ENCODE measurements around the gene PRRX1.

Gene PRRX1

GRCh38 chr1:170720661-170721060, 56.7 kb downstream of the PRRX1 start:
- DNase-seq (ENCODE audit: low read depth) = no peak

- no peak for DNase-seq (ENCODE audit: low read depth)
Measured at GRCh38 chr1:170721621-170722020, 57.7 kb downstream of the PRRX1 start.

- no peak for DNase-seq (ENCODE audit: low read depth)
Measured at GRCh38 chr1:170723518-170723917, 59.6 kb downstream of the PRRX1 start.

GRCh38 chr1:170725326-170725725, 61.4 kb downstream of the PRRX1 start:
- no peak for DNase-seq (ENCODE audit: low read depth)

DNA sequence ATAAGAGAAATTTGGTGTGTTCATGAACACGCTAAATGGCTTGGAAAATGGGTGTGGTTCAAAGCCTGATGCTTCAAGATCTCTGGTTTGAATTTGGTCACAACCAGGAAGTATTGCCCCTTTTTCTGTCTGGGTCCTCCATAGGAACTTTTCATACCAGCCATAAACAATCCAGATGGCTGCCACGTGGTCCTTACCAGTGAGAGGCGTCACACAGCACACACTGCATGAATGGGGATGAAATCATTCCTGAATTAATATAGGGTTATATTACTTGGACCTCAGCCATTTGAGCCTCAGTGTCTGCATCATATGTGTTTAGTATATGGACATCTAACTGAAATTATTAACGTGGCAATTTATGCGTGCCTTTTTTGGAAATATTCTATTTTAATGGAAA, 64.0 kb downstream of the PRRX1 start:
- peak; percentile 41 for DNase-seq (ENCODE audit: low read depth)

GRCh38 chr1:170729225-170730002, 65.5 kb downstream of the PRRX1 start:
- peak; percentile 84 for DNase-seq (ENCODE audit: low read depth)

DNA sequence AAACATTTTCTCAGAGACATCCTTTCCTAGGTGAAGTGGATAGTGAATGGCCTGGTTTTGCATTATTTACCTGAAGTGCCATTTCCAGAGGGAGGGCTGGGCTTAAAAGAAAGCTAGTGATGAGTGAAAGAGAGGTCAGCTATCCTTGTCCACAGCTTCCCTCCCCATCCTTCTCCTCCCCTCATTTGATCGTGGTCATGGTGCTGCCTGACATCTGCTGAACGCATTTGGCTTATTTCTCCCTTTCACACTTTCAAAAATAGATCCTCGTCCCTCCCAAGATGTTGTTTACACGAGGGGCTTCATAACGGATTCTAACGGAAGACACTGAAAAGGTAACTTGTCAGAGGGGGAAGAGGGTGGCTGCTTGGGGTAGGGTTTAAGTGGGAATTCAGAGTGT, 66.1 kb downstream of the PRRX1 start:
- no peak for DNase-seq (ENCODE audit: low read depth)

GRCh38 chr1:170730438-170730837, 66.5 kb downstream of the PRRX1 start:
- DNase-seq (ENCODE audit: low read depth) = no peak

GRCh38 chr1:170731566-170732251, 67.8 kb downstream of the PRRX1 start:
- DNase-seq (ENCODE audit: low read depth) = no peak

- DNase-seq (ENCODE audit: low read depth) = peak; percentile 83
Measured at GRCh38 chr1:170732252-170732588, 68.3 kb downstream of the PRRX1 start.

DNA sequence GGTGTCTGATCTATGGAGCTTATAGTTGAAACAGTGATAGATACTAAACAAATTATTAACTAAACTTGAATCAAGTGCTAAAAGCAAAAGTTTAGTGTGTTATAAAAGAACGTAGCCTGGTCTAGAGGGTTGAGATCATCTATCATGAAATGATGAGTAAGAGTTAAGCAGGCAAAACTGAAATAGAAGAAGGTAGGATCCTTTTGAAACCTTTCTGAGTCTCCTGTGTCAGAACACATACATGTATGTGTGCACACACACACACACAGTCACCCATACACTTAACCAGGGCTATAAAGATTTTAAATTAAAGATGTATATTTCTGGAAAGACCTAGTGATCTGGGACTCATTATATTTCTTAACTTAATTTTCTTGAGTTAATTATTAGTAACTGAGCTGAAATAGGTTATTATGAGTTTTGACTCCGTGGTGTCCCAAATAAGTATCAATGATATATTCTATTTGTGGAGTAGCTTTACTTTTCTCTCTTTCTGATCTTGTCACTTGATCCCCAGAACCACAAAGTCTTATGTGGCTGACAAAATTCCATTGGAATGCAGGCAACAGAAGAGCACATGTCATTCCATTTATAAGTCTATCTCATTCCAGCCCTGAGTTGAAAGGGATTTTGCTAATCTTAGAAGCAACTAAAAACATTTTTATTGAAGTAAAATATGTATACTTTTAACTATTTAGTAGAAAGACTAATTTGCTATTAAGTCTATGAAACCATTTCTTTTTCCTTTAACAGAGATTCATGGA, 70.7 kb downstream of the PRRX1 start:
- DNase-seq (ENCODE audit: low read depth) = peak; percentile 59

- no peak for DNase-seq (ENCODE audit: low read depth)
Measured at GRCh38 chr1:170735366-170736263, 71.7 kb downstream of the PRRX1 start.

DNA sequence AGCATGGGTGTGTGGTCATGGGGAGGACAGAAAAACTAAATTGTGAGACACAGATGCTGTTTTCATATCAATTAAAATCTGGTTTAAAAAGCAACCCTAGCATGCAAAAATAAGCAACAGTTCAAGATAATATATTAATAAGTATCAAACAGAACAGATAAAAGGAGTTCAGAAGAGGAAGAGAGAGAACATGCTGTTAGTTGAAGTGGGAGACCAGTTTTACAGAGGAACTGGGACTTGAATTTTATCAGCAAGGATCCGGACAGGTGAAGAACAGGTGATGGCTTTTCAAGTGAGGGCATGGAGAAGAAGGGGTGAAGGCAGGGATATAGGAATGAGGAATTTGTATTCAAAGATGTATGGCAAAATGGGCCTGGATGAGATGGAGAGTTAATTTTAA, 75.9 kb downstream of the PRRX1 start:
- no peak for DNase-seq (ENCODE audit: low read depth)

DNA sequence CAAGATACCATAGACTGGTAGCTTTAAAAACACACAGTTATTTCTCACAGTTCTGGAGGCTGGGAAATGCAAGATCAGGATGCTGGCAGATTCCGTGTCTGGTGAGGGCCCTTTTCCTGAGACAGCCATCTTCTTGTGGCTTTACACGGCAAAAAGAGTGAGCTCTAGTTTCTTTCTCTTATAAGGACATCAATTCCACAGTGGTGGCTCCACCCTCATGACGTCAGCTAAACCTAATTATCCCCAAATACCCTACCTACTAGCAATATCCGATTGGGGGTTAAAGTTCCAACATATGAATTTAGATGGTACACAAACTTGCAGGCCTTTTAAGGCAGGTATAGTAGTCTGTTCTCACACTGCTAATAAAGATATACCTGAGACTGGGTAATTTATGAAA, 77.7 kb downstream of the PRRX1 start:
- DNase-seq (ENCODE audit: low read depth) = peak; percentile 45

DNA sequence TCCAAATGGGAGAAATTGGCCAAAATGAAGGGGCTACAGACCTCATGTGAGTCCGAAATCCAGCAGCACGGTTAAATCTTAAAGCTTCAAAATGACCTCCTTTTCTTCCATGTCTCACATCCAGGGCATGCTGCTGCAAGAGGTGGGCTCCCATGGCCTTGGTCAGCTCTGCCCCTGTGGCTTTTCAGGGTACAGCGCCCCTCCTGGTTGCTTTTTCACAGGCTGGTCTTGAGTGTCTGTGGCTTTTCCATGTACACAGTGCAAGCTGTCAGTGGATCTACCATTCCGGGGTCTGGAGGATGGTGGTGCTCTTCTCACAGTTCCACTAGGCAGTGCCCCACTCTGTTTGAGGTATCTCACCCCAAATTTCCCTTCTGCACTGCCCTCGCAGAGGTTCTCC, 78.7 kb downstream of the PRRX1 start:
- no peak for DNase-seq (ENCODE audit: low read depth)

DNA sequence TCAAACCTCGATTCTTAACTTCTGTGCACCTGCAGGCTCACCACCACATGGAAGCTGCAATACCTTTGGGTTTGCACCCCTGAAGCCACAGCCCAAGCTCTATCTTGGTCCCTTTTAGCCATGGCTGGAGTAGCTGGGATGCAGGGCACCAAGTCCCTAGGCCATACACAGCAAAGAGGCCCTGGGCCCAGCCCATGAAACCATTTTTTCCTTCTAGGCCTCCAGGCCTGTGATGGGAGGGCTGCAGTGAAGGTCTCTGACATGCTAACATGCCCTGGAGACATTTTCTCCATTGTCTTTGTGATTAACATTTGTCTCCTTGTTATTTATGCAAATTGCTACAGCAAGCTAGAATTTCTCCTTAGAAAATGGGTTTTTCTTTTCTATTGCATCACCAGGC, 79.2 kb downstream of the PRRX1 start:
- DNase-seq (ENCODE audit: low read depth) = no peak

DNA sequence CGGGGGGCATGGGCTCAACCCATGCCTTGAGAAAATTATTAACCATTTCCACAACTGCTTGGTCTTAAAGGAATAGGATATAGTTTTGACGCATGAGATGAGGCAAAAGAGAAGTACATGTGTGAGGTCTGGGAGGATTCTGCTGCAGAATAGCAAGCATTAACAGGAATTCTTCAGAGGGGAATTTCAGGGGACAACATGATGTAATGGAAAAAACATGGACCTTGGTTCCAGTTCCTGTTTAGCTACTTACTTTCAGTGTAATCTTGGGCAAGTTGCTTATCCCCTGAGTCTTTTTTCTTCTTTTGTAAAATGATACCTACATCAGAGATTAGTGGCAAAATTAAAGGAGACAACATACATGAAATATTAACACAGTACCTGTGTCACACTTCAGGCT, 85.6 kb downstream of the PRRX1 start:
- DNase-seq (ENCODE audit: low read depth) = no peak

GRCh38 chr1:170749959-170750358, 86.0 kb downstream of the PRRX1 start:
- DNase-seq (ENCODE audit: low read depth) = no peak

DNA sequence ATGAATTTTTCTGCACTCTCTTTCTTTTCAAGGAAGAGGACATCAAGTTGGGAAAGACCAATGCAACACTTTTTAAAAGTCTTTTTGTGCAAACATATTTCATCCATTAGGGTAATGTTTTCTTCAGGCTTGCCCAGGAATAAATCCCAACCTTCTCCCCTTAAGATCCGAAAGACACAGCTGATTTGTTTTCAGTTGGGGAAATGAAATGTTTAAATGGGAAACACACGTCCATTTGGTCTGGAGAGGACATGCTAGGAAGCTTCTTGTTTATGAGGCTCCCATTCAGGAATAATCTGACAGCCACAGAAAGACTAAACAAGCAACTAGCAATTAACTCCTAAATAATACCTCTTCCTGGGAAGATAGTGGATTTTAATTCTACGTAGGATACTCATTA, 91.9 kb downstream of the PRRX1 start:
- no peak for DNase-seq (ENCODE audit: low read depth)

DNA sequence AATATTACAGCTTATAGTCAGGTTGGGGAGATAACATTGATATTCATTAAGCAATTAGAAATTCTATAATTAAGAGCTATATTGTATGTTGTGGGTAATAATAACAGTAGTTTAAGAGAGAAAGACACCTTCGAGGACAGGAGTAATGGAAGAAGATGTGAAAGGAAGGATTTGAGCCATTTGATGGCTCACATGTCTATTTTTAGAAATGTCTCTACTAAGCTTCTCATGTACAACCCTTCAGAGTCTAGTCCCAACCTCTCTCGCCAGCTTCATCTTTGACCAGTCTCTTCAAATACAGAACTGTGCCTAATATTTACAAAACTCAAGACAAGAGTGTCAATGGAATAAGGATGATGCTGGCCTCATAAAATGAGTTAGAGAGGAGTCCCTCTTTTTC, 95.1 kb downstream of the PRRX1 start:
- no peak for DNase-seq (ENCODE audit: low read depth)

GRCh38 chr1:170765279-170765678, 101.3 kb downstream of the PRRX1 start:
- DNase-seq (ENCODE audit: low read depth) = no peak

- peak; percentile 39 for DNase-seq (ENCODE audit: low read depth)
Measured at GRCh38 chr1:170765712-170766330, 101.9 kb downstream of the PRRX1 start.
